CD4-positive, alpha-beta T cell treated with Interleukin-15 for 4 hours (primary cell): Measurements from ENCODE around the gene ITGBL1.
A peak's percentile ranks its signal among the peaks of the same experiment; 100 is the strongest.

Experiments used
- DNase-seq: peaks from one replicate; pipeline ENCODE4 v3.0.0-alpha.2; 2020; ENCODE audit warnings: low spot score

The ITGBL1 gene

DNA sequence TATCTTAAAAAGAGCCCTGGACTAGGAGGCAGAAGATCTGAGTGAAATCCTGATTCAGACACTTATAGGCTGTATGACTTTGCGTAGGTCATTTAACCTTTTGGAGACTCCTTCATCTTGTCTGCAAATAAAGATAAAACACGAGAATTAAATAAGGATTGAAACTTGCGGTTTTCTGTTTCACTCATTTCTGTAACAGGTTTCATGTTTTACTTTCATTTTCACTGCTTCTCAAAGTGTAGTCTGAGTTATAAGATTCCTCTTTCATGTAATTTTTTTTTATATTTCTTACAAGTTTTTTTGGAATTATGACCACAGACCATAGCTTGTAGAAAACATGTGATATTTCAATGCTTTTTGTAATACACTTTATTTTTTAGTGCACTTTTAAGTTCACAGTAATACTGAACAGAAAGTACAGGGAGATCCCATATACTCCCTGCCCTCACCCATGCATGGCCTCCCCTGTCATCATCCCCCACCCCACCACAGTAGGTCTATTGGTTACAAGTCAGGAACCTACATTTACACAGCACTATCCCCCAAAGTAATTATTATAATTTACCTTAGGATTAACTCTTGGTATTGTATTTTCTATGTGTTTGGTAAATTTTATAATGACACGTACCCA lies 174.6 kb downstream of the ITGBL1 start:
- DNase-seq, result peak; percentile 35

DNA sequence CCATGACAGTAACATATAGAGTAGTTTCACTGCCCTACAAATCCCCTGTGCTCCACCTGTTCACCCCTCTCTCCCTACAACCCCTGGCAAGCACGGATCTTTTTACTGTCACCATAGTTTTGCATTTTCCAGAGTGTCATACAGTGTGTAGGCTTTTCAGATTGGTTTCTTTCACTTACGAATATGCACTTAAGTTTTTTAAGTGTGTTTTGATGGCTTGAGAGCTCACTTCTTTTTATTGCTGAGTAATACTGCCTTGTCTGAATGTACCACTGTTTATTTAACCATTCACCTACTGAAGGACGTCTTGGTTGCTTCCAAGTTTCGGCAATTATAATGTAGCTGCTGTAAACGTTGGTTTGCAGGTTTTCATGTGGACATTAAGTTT lies 175.1 kb downstream of the ITGBL1 start:
- DNase-seq, result no peak

DNA sequence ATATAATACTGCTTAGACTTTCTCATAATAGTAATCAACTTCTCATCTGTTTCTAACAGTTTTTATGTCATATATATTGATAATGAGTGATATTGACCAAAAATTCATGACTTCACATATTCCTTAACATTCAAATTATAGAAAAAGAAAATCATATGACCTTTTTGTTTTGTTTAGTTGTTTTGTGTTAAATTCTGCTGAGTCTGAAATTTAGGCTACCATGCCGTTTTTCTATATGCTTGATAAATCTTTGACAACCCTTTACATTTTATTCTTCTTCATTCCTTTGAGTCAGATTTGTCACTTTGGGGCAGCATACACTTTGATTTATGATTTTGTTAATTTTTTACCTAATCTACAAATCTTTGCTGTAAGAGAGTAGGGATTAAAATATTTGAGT lies 176.4 kb downstream of the ITGBL1 start:
- no peak for DNase-seq

DNA sequence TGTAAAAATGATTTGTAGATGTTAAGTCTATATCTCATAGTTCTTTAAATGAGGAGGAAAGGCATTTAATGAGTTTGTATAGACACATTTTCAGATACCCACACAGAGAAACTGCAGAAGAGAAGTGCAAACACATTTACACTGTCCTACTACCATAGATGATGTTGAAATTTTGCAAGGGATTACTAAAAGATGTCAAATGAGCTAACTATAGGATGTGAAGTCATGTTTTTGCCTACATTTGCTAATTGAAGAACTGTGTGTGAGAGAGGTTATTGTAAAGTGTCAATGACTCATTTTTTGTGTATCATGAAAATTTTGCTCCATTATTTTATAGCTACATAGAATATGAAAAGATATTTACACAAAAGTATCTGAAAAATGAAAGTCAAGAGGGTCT lies 178.9 kb downstream of the ITGBL1 start:
- no peak for DNase-seq

DNA sequence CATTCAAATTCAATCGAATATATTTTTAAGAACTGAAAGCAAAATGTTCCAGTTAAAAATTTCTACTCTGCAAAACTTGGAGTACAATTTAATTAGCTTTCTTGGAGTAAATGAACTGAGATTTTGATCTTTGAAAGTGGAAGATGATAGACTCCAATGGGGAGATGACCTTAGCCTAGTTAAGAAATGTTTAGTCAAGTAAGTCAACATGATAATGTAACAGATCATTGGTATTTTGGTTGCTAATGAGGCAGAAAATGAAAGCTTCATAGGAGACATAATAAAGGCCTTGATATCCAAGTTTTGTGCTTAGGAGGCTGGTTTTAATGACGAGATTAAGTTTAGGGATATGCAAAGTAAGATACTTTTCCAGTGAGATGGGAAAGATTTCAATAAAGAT lies 181.7 kb downstream of the ITGBL1 start:
- no peak for DNase-seq

DNA sequence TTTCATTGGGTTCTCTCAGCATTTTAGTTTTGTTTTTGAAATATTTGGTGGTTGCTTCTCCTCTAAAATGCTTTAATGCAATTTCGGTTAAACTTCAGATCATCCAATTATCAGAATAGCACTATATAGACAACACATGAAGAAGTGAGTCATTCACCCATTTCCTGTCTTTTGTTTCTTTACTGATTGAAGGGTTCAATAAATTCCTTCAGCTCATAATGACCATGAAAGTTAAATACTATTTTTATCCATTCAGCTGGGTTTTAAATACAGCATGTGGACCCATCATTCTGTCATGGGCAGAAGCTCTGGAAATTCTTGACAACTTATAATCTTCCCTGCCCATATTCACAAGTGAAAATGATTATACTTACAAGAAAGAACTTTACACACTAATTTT lies 187.2 kb downstream of the ITGBL1 start:
- DNase-seq, result no peak

DNA sequence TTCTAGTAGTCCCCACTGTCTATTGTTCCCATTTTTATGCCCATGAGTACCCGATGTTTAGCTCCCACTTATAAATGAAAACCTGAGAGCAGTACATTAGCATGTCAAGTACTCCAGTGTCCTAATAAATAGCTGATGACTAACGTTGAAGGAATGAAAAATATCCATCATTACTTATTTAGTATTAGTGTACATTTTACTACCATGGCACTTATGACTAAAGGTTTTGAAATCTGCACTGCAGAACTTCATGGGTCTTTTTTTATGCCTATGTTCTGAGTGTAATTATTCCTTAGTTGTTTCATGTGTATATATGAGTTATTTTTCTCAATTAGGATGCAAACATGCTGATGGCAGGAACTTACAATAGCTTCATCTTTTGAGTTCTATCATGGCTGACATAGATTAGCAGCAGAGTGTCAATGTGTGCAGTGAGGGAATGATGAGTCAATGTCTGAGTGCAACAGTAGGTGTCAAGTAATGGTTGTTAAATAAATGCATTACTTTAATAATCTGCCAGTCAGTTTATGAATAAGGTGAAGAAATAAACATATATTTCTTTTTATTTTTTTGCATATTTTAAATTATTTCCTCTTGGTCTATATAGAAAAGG lies 188.4 kb downstream of the ITGBL1 start:
- no peak for DNase-seq

DNA sequence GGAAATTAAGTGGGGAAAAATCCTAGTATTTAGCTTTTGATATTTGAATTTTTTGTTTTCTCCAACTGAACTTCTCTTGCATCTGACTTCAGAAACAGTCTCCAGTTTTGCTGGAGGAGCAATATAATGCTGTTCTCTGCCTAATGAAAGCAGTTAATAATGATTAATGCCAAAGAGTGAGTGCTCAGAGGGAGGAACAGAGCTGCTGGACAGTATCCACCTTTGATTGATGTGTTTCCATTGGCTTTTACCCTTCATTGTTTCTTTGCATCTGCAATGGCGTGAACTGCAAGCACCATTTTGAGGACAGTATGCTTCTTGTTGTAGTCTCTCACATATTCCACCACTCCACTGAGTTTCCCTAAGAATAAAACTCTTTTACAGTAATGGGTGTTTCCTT lies 193.4 kb downstream of the ITGBL1 start:
- no peak for DNase-seq

DNA sequence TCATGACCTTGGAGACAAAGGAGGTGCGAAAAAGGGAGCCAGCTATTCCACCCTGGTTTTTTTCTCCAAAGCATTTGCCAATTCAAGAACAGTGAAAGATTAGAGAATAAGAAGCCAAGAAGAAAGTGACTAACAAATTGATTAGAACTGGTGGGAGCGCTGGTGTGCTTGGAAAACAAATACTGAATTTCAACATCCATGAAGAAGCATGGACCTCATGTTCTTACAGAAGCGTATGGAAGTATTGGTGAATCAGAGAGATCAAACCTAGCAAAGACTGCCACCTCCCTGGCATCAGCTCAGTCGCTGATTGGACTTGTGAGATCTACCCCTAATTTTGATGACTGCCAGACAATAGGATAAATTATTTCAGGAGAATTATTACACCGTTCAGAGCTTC lies 195.3 kb downstream of the ITGBL1 start:
- DNase-seq, result no peak

DNA sequence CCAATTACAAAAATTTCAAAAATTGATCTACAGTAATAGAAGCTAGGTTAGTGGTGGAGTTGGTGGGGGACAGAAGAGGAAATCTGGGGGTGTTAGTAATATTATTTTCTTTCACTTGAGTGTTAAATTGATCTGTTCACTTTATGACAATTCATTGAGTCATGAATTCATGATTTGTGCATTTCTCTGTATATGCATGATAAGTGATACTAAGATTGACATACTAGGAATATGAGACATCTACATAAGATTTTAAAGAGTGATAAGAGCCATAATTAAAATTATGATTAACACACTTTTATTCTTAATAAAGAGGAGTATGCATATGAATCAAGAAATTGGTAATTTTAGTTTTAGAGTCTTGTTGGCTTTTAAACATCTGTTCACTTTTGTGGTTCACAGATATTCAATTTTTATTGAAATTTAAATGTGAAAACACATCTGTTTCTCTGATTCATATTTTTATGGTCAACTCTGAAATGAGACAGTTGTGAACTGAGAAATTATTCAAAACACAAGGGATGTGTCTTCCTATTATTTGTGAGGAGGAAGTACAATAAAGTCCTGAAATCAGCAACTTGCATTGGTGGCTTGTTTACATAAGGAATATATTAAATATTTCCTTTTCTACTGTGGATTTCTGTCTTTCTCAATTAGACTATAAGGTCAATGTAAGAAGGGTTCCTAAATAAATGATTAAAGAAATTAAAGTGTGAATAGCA lies 196.5 kb downstream of the ITGBL1 start:
- DNase-seq, result no peak

DNA sequence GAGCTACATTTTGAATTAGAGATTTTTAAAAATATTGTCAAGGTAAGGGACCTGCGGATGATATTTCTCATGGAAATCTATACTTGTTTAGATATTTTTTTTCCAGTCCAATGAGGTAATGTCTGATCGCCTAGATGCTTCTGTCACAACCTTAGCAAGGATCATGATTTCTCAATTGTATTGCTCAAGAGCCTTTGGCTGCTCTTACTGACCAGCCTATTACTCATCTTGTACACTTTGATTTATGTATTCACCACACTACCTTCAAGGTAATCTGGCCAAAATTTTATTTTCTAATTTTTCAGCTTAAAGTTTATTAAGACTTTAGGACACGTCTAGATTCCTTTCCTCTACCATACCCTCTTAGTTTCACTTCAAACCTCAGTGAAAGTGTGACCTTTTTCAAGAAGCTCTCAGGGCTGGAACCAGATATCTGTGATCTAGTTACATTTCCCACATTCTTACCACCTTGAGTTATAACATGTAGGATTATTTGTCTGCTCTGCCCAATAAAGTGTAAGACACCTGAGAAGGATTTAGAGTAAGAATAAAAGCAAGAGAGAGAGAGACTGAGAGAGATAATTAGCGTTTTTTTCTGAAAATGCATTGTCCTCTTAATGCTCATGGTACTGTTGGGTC lies 197.1 kb downstream of the ITGBL1 start:
- no peak for DNase-seq

DNA sequence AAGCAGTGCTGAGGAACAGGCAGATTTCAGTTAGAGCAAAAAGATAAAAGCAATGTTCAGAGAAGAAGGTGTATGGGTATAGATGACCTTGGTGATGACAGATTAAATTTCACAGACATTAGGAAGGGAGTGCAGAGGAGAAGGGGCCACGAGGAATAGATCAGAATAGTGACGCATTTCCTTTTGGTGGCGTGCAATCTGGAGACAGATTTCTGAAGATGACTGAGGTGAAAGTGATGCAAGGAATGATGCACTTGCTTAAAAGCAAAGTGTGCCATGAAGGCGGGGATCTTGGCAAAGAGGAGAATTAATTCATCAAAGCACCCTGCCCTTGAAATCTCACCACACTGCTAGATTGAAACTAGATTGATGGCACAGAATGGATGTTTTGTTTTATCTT lies 202.4 kb downstream of the ITGBL1 start:
- DNase-seq, result no peak

DNA sequence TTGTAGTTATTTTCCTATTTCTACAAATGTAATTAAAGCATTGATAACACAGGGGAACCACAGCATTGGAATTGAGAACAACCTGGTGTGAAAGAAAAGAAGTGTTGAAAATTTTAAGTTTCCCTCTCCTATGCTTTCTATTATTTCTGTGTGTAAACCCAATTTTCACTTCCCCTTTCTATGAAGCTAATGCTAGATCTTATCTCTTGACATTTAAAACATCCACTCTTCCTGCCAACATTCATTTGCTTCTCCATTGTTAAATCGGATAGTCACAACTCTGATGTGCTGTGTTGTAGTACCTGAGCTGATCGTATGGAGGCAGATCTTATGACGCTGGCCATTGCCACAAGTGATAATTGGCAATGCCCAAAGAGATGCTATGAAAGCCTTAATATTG lies 203.0 kb downstream of the ITGBL1 start:
- DNase-seq, result no peak

DNA sequence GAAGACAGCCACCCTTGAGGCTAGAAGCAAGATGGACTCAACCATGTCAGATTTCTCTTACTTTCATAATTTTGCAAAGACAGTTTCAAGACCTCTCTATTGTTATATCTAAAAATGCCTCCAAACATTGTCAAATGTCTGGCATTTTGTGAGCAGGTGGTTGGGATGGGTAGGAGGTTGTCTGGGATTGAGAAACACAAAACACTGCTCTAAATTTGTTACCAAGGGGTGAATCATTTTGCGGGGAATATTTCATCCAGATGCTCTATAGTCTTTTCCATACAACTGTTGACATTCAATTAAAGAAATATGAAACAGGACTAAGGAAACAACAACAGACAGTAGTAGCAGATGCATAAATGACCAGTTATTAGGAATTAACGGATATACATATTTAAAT lies 208.2 kb downstream of the ITGBL1 start:
- DNase-seq, result no peak

DNA sequence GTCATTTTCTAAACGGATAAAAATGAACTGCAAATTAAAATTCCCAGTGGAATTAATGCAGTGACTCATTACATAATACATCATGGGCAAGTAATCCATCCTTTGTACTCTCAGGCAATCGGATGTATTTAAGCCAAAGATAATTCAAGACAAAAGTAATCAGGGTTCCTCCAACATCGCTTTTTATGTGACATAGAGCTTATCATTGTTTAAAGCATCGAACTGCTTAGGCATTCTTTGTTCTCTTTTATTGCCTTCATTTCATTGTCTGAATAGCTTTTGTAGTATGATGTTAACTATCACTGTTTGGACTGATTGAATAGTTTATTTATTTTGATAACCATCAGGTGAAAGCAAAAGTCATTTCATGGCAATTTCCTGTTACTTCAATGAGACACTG lies 209.4 kb downstream of the ITGBL1 start:
- no peak for DNase-seq

DNA sequence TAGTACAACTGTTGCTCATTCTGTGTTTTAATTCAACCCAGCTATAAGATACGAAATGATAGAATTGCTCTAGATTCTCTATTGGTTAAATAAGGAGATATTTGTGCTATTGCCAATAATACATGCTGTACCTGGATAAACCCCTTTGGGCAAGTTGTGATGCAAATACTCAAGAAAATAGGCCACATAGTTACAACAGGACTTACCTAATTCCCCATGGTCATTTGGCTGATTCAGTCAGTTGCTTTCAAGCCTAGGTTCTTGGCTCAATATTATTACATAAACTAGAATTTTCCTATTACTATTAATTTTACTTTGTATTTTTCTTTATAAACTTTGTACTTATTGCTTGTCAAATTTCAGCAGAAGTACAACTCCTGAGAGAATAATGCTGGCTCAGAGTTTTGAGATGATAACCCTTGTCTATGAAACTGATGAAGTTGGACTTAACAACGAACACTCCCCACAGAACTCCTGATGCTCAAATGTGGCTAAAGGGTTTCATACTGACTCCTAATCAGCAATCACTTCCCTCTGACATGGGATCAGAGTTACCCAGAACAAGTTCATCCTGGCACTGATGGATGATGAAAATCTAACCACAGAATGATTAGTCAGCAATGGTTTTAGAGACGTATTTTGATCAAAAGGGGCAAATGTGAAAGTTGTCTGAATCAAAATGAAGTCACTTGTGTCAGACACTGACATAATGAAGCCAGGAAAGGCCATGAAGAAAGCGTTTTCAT lies 221.1 kb downstream of the ITGBL1 start:
- DNase-seq, result no peak

DNA sequence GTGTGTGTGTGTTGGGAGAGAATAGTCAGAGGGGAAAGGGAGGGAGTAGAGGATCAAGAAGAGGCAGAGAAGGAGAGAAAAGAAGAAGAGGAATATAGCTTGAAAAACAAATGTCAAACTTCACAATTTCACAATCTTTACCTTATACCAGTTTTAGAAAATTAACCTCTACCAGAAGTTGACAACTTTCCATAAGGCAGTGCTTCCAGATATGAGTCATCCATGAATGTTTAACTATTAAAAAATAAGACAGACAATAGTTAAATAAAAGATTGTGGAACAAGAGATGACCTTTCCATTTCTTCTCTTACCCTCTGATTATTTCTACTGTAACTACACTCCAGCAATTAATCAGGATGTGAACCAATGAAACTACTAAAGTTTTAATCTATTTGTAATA lies 229.4 kb downstream of the ITGBL1 start:
- DNase-seq, result no peak

DNA sequence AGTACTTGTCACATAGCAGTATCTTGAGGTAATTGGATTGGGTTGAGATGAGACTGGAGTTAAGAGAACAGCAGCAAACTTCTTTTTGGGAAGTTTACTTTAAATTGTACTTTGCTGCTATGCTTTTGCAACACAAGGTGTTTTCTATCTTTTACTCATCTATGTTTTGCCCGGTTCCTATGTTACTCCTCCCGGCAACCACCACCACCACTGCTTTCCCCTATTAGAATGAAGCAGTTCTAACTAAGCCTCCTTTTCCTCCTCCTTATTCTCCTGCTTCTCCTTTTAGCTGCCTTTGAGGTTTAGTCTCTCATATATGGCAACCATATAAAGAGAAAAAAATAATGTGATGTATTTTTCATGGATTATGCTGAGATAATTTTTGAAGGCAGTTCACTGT lies 233.5 kb downstream of the ITGBL1 start:
- DNase-seq, result no peak

DNA sequence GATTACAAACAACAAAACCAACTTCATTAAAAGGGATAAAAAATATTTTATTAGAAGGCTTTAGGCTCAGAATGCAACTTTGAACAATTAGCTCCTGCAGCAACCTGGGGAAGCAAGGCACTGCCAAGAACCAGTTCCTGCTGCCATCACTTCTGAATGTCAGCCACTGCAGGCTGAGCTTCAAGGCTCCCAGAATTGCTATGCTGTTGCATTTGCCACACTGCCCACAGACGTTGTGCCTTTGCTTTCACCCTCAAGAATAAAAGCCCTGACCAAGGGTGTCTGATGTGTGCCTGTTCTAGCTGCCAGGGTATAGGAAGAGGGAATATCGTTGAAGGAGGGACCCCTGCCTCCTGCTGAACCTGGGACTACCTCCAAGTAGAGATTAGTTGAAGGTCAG lies 238.4 kb downstream of the ITGBL1 start:
- DNase-seq, result no peak

DNA sequence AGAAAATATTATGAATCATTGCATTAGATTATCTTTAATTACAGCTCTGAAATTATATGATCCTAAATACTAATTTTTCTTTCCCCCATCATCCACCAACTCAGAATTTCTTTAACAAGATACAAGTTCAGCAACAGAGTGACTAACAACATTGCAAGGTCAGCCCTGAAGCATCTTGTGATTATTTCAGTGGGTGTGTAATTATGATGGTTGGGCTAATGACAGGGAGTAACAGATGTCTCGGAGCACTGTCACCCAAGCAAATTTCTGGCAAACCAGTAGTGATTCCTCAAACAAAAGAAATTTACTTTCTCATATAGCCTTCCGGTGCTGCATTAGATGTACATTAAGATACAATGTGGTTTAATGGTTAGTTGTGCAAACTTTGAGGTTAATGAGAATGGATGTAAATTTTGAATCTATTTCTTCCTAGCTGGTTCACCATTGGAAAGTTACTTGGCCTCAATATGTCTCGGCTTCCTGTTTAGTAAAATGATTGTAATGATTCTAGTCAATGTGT lies 238.9 kb downstream of the ITGBL1 start:
- no peak for DNase-seq

DNA sequence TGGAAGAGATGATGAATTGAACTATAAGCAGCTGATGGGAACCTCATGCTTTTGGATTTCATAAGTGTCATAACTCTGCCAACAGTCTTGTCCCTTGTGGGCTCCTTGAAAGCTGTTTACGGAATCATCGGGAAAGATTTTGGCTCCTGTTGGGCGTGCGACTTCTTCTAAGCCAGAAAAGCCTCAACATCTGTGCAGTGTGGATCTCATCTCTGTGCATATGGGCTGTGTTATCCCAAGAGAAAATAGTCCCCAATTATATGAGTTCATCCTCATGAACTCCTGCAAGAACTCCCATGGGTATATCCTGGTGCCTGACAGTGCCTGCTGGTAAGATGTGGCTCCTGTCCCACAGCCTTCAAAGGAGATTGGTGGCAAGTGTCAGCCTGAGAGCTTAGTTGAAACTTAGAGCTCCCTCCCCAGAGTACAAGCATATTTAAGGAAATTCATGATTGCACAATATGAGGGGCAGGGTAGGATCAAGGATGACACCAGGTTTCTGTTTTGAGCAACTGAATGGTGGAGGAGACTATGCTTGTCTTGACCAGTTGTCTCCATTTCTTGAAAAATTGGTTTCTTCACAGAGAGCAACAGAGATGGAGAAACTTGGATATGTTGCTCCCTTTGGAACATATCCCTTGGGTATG lies 243.5 kb downstream of the ITGBL1 start:
- DNase-seq, result no peak

DNA sequence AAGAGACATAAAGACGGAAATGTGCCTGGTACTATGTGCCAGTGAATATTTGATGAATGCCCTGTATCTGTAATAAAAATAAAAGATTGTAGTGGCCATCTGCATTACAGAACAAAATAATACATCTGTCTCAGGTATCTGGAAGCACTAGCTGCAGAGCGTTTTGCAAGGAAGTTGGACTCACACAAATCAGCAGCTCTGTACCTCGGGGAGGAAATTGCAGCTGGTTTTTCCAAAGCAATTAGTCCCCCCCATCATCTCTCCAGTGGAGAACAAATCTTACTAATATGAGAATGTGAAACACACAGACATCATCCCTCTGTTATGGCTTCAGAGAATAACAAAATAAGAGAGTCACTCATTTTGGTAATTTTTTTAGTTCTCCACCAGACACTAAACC lies 245.3 kb downstream of the ITGBL1 start:
- no peak for DNase-seq
